Liver (tissue), 9 donors: ENCODE data around the gene KCTD5. TPM values are rescaled to one million over a fixed set of nuclear protein-coding genes. Genes with fewer than 3 reads are reported as not detected.

ENCODE experiments used
- DNase-seq: peaks from one replicate; pipeline ENCODE4 v3.0.0-alpha.2; 2017; ENCODE audit warnings: low spot score
- H3K27ac ChIP-seq, 2 donors: one replicate each; pipeline ENCODE4 v1.7.0; 2013; ENCODE audit warnings: inconsistent platforms in 2 of 2, low read length in 2 of 2, control low read depth in 1 of 2, low read depth in 1 of 2, mild to moderate bottlenecking in 1 of 2
- H3K27me3 ChIP-seq, 4 donors: one replicate each; pipeline versions ENCODE4 v1.6.1 to v1.7.0; 2013; ENCODE audit warnings: low read length in 3 of 4, inconsistent platforms in 1 of 4, mild to moderate bottlenecking in 1 of 4, moderate library complexity in 1 of 4; ENCODE audit not compliant: control insufficient read depth in 4 of 4, insufficient read depth in 4 of 4
- H3K36me3 ChIP-seq, 4 donors: one replicate each; pipeline versions ENCODE4 v1.6.1 to v1.7.0; 2013; ENCODE audit warnings: low read length in 3 of 4, mild to moderate bottlenecking in 3 of 4, low read depth in 1 of 4, moderate library complexity in 1 of 4; ENCODE audit not compliant: control insufficient read depth in 4 of 4, insufficient read depth in 3 of 4
- H3K4me1 ChIP-seq, 4 donors: one replicate each; pipeline versions ENCODE4 v1.6.1 to v1.7.0; 2013; ENCODE audit warnings: low read length in 3 of 4, mild to moderate bottlenecking in 3 of 4, moderate library complexity in 1 of 4; ENCODE audit not compliant: control insufficient read depth in 4 of 4, insufficient read depth in 4 of 4
- H3K4me3 ChIP-seq, 3 donors: one replicate each; pipeline versions ENCODE4 v1.6.1 to v1.7.0; 2013; ENCODE audit warnings: low read length in 3 of 3, control low read depth in 1 of 3, low read depth in 1 of 3, mild to moderate bottlenecking in 1 of 3
- H3K9ac ChIP-seq, 2 donors: one replicate each; pipeline ENCODE4 v1.7.0; 2013; ENCODE audit warnings: low read length in 2 of 2, mild to moderate bottlenecking in 2 of 2, moderate library complexity in 2 of 2, control low read depth in 1 of 2, low read depth in 1 of 2
- H3K9me3 ChIP-seq, 4 donors: one replicate each; pipeline versions ENCODE4 v1.6.1 to v1.7.0; 2013; ENCODE audit warnings: low read length in 3 of 4; ENCODE audit not compliant: control insufficient read depth in 4 of 4
- ATF3 ChIP-seq: IDR thresholded peaks from 2 replicates; pipeline ENCODE4 v1.6.1; 2016; ENCODE audit warnings: antibody characterized with exemption
- CTCF ChIP-seq: fragments of 150-350 bp; IDR thresholded peaks from 2 replicates; pipeline ENCODE4 v1.5.1; 2017; ENCODE audit warnings: improper control_type of control experiment, low read depth, low read length; ENCODE audit not compliant: missing input control
- EGR1 ChIP-seq, 2 donors: IDR thresholded peaks; 2 replicates each; pipeline ENCODE4 v1.6.1; 2016 to 2018; ENCODE audit warnings: antibody characterized with exemption in 2 of 2, low read depth in 2 of 2
- FOXA2 ChIP-seq: IDR thresholded peaks from 2 replicates; pipeline ENCODE4 v1.6.1; 2016; ENCODE audit warnings: antibody characterized with exemption
- GABPA ChIP-seq, 2 donors: IDR thresholded peaks in 1 of 2; conservative IDR thresholded peaks in 1 of 2; 2 replicates each; pipeline ENCODE4 v1.6.1; 2016; ENCODE audit warnings: antibody characterized with exemption in 2 of 2, mild to moderate bottlenecking in 1 of 2, moderate library complexity in 1 of 2
- HNF4A ChIP-seq, 2 donors: conservative IDR thresholded peaks; 2 replicates each; pipeline ENCODE4 v1.6.1; 2016; ENCODE audit warnings: antibody characterized with exemption in 2 of 2, mild to moderate bottlenecking in 2 of 2
- HNF4G ChIP-seq: IDR thresholded peaks from 2 replicates; pipeline ENCODE4 v1.6.1; 2016; ENCODE audit warnings: antibody characterized with exemption
- JUND ChIP-seq, 2 donors: IDR thresholded peaks; 2 replicates each; pipeline ENCODE4 v1.6.1; 2016; ENCODE audit warnings: antibody characterized with exemption in 2 of 2
- MAX ChIP-seq: IDR thresholded peaks from 2 replicates; pipeline ENCODE4 v1.6.1; 2016; ENCODE audit warnings: antibody characterized with exemption
- NR2F2 ChIP-seq: IDR thresholded peaks from 2 replicates; pipeline ENCODE4 v1.6.1; 2016; ENCODE audit warnings: antibody characterized with exemption
- RAD21 ChIP-seq, 2 donors: IDR thresholded peaks; 2 replicates each; pipeline ENCODE4 v1.6.1; 2016; ENCODE audit warnings: antibody characterized with exemption in 2 of 2, mild to moderate bottlenecking in 2 of 2
- REST ChIP-seq: IDR thresholded peaks from 2 replicates; pipeline ENCODE4 v1.6.1; 2016; ENCODE audit warnings: antibody characterized with exemption, mild to moderate bottlenecking
- RXRA ChIP-seq, 2 donors: IDR thresholded peaks; 2 replicates each; pipeline ENCODE4 v1.6.1; 2017 to 2018; ENCODE audit warnings: antibody characterized with exemption in 2 of 2, mild to moderate bottlenecking in 1 of 2
- SP1 ChIP-seq: IDR thresholded peaks from 2 replicates; pipeline ENCODE4 v1.6.1; 2018; ENCODE audit warnings: antibody characterized with exemption, mild to moderate bottlenecking
- TAF1 ChIP-seq: conservative IDR thresholded peaks from 2 replicates; pipeline ENCODE4 v1.6.1; 2016; ENCODE audit warnings: antibody characterized with exemption, mild to moderate bottlenecking
- YY1 ChIP-seq: IDR thresholded peaks from 2 replicates; pipeline ENCODE4 v1.6.1; 2016; ENCODE audit warnings: antibody characterized with exemption, mild to moderate bottlenecking
- WGBS: extraction: QIAGEN DNeasy Blood & Tissue Kit; methylation state at CpG from one replicate; pipeline ENCODE4 v1.1.7; 2013; 5-methylcytosine and 5-hydroxymethylcytosine counted together
- polyA plus RNA-seq, 2 donors: library from polyadenylated mRNA; stranded (reverse) in 1 of 2; unstranded in 1 of 2; fragments of 200-250 nt in 1 of 2; fragments of >200 nt in 1 of 2; fragmentation: Nextera tagmentation in 1 of 2; extraction: Ambion mirVana in 1 of 2; gene quantifications; one replicate each; pipeline versions ENCODE4 v1.2.1 to v1.2.3, GENCODE V29; 2013 to 2015
- total RNA-seq, 2 donors: library from RNA; depleted of rRNA; stranded (reverse); fragments of >200 nt; gene quantifications; one replicate each; pipeline ENCODE4 v1.2.3, GENCODE V29; 2014
- donor health status: healthy.
- donor health status: healthy.
- donor health status: healthy.
- donor health status: healthy.
- donor health status: healthy.

KCTD5 gene
- total and polyA plus RNA-seq, 4 donors, result 8.3 to 14.2 (median 11.5) TPM

- Histone ChIP-seq H3K27me3 (no peaks in the 10 kb centered on the region), H3K27ac (no peak overlapping the region), H3K4me3 (no peak overlapping the region), H3K4me1 (no peaks in the 10 kb centered on the region), H3K9me3 (no peaks in the 10 kb centered on the region), H3K9ac (no peak overlapping the region), H3K36me3 (no peaks in the 10 kb centered on the region)
- TF ChIP-seq RAD21 (IDR thresholded peaks at IDR 0.05) (no peak), YY1 (no peak), TAF1 (no peak), REST (no peak), HNF4A (conservative IDR thresholded peaks at IDR 0.05) (no peak), HNF4G (no peak), EGR1 (IDR thresholded peaks at IDR 0.05; ENCODE audit: low read depth in 2 of 2) (no peak), SP1 (no peak), MAX (no peak), FOXA2 (no peak), ATF3 (no peak), RXRA (IDR thresholded peaks at IDR 0.05) (no peak)
- no peak for DNase-seq
- WGBS, result 84% methylated on average over 15 of the region's 15 CpGs
Observed at GRCh38 chr16:2745116-2745890, 63.0 kb downstream of the KCTD5 start.

- DNase-seq, result no peak
- H3K27ac ChIP-seq, result no peak overlapping the region
- WGBS, result 89% methylated on average over 9 of the region's 9 CpGs
- no peak for TF ChIP-seq NR2F2
- no peaks in the 10 kb centered on the region for H3K4me1 ChIP-seq
- H3K4me3 ChIP-seq, result no peak overlapping the region
- H3K9ac ChIP-seq, result no peak overlapping the region
- H3K9me3 ChIP-seq, result no peaks in the 10 kb centered on the region
- H3K36me3 ChIP-seq, result no peaks in the 10 kb centered on the region
- no peaks in the 10 kb centered on the region for H3K27me3 ChIP-seq
Observed at GRCh38 chr16:2745961-2746360, 63.6 kb downstream of the KCTD5 start.

GRCh38 chr16:2748757-2749455 lies 66.6 kb downstream of the KCTD5 start:
- no peaks in the 10 kb centered on the region for H3K27me3 ChIP-seq
- H3K36me3 ChIP-seq, result no peaks in the 10 kb centered on the region
- H3K4me1 ChIP-seq, result peaks cover 0 to 13% (median 4%) of the 10 kb centered on the region in 4 donors
- WGBS, result 91% methylated on average over 7 of the region's 7 CpGs
- H3K9ac ChIP-seq, result no peak overlapping the region
- no peaks in the 10 kb centered on the region for H3K9me3 ChIP-seq
- no peak overlapping the region for H3K27ac ChIP-seq
- H3K4me3 ChIP-seq, result no peak overlapping the region
- DNase-seq, result no peak
- TF ChIP-seq YY1 (no peak), TAF1 (no peak), EGR1 (IDR thresholded peaks at IDR 0.05; ENCODE audit: low read depth in 2 of 2) (no peak), RAD21 (IDR thresholded peaks at IDR 0.05) (no peak), JUND (IDR thresholded peaks at IDR 0.05) (no peak), CTCF (no peak), NR2F2 (no peak), REST (no peak), ATF3 (no peak), FOXA2 (no peak), GABPA (IDR thresholded peaks at IDR 0.05 in 1 of 2, conservative IDR thresholded peaks at IDR 0.05 in 1 of 2) (no peak)
